ENCODE results near the gene GALNT2.

The GALNT2 gene

DNA sequence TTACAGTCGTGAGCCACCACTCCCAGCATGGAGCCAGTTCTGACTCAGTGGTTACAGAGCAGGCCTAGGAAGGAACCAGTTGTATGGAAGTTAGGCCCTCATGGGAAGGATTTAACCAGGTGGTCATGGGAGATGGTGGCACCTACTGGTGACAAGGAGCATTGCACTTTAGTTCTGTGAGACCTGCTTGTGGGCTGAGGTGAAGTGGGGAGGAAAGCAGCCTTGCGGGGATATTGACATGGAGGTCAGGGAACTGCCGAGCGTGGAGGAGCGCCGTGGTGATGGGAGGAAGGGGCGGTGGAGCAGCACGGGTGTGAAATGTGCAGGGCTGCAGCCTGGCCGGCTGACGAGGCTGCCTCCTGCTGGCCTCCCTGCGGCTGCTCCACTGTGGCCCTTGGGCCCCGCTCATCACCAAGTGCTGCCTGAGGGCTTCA is 100.4 kb downstream of the GALNT2 start:
- peak; percentile 58 for ATAC-seq

DNA sequence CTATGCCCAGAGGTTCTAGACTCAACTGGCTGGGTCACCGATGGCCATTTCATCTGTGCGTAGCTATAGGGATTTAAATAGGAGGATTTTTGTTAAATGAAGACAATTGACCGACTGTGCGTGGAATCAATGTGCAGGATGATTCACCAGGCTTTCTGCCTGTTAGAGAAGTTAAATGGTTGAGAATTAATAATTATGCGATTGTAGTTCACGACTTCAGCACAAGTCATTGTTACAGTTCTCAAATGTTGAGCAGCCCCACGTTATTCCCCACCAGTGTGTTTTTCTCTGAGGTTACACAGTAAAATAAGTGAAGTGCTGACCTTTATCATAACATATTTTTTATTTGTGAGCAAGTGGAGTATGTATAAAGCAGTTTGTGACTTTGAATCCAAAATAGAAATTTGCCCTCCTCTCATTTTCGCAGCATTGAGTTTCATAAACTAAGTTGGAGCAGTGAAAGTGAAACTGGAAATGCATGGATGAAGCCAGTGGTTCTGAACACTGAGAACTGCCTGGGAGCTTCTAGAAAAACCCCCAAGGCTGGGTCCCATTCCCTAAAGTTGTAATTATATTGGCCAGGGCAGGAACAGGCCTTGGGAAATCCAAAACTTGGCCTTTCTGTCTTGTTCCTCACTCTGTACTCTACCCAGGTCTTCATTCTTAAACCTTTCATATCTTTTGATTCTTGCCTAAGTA is 102.6 kb downstream of the GALNT2 start:
- TF ChIP-seq ZNF70 (CRISPR knock-in tag; IDR thresholded peaks at IDR 0.05), result no peak
- TF ChIP-seq CSDC2 (CRISPR knock-in tag; IDR thresholded peaks at IDR 0.05), result no peak
- no peak for TF ChIP-seq TCF4 (CRISPR knock-in tag; IDR thresholded peaks at IDR 0.05; ENCODE audit: borderline replicate concordance)
- no peak for TF ChIP-seq ZFP30 (CRISPR knock-in tag; IDR thresholded peaks at IDR 0.05)
- TF ChIP-seq, protein P1, sequence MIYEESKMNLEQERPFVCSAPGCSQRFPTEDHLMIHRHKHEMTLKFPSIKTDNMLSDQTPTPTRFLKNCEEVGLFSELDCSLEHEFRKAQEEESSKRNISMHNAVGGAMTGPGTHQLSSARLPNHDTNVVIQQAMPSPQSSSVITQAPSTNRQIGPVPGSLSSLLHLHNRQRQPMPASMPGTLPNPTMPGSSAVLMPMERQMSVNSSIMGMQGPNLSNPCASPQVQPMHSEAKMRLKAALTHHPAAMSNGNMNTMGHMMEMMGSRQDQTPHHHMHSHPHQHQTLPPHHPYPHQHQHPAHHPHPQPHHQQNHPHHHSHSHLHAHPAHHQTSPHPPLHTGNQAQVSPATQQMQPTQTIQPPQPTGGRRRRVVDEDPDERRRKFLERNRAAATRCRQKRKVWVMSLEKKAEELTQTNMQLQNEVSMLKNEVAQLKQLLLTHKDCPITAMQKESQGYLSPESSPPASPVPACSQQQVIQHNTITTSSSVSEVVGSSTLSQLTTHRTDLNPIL (CRISPR knock-in tag; IDR thresholded peaks at IDR 0.05; ENCODE audit: low read depth), result no peak
- TF ChIP-seq PPARA (CRISPR knock-in tag; IDR thresholded peaks at IDR 0.05; ENCODE audit: borderline replicate concordance), result no peak
- TF ChIP-seq BACH2 (CRISPR knock-in tag; IDR thresholded peaks at IDR 0.05; ENCODE audit: borderline replicate concordance), result no peak
- no peak for TF ChIP-seq ESRRG (CRISPR knock-in tag; IDR thresholded peaks at IDR 0.05)
- TF ChIP-seq ZC3H10 (CRISPR knock-in tag; IDR thresholded peaks at IDR 0.05), result no peak
- no peak for TF ChIP-seq ZNF565 (CRISPR knock-in tag; conservative IDR thresholded peaks at IDR 0.05; ENCODE audit: low read depth)
- TF ChIP-seq ARNTL (CRISPR knock-in tag; IDR thresholded peaks at IDR 0.05; ENCODE audit: borderline replicate concordance, low read depth), result no peak
- TF ChIP-seq, protein P2, sequence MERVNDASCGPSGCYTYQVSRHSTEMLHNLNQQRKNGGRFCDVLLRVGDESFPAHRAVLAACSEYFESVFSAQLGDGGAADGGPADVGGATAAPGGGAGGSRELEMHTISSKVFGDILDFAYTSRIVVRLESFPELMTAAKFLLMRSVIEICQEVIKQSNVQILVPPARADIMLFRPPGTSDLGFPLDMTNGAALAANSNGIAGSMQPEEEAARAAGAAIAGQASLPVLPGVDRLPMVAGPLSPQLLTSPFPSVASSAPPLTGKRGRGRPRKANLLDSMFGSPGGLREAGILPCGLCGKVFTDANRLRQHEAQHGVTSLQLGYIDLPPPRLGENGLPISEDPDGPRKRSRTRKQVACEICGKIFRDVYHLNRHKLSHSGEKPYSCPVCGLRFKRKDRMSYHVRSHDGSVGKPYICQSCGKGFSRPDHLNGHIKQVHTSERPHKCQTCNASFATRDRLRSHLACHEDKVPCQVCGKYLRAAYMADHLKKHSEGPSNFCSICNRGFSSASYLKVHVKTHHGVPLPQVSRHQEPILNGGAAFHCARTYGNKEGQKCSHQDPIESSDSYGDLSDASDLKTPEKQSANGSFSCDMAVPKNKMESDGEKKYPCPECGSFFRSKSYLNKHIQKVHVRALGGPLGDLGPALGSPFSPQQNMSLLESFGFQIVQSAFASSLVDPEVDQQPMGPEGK (CRISPR knock-in tag; IDR thresholded peaks at IDR 0.05; ENCODE audit: borderline replicate concordance), result no peak
- TF ChIP-seq, protein P3, sequence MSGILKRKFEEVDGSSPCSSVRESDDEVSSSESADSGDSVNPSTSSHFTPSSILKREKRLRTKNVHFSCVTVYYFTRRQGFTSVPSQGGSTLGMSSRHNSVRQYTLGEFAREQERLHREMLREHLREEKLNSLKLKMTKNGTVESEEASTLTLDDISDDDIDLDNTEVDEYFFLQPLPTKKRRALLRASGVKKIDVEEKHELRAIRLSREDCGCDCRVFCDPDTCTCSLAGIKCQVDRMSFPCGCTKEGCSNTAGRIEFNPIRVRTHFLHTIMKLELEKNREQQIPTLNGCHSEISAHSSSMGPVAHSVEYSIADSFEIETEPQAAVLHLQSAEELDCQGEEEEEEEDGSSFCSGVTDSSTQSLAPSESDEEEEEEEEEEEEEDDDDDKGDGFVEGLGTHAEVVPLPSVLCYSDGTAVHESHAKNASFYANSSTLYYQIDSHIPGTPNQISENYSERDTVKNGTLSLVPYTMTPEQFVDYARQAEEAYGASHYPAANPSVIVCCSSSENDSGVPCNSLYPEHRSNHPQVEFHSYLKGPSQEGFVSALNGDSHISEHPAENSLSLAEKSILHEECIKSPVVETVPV (CRISPR knock-in tag; IDR thresholded peaks at IDR 0.05), result no peak
- TF ChIP-seq, protein P4, sequence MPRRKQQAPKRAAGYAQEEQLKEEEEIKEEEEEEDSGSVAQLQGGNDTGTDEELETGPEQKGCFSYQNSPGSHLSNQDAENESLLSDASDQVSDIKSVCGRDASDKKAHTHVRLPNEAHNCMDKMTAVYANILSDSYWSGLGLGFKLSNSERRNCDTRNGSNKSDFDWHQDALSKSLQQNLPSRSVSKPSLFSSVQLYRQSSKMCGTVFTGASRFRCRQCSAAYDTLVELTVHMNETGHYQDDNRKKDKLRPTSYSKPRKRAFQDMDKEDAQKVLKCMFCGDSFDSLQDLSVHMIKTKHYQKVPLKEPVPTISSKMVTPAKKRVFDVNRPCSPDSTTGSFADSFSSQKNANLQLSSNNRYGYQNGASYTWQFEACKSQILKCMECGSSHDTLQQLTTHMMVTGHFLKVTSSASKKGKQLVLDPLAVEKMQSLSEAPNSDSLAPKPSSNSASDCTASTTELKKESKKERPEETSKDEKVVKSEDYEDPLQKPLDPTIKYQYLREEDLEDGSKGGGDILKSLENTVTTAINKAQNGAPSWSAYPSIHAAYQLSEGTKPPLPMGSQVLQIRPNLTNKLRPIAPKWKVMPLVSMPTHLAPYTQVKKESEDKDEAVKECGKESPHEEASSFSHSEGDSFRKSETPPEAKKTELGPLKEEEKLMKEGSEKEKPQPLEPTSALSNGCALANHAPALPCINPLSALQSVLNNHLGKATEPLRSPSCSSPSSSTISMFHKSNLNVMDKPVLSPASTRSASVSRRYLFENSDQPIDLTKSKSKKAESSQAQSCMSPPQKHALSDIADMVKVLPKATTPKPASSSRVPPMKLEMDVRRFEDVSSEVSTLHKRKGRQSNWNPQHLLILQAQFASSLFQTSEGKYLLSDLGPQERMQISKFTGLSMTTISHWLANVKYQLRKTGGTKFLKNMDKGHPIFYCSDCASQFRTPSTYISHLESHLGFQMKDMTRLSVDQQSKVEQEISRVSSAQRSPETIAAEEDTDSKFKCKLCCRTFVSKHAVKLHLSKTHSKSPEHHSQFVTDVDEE (CRISPR knock-in tag; IDR thresholded peaks at IDR 0.05), result no peak
- TF ChIP-seq ISL1 (CRISPR knock-in tag; IDR thresholded peaks at IDR 0.05), result no peak
- no peak for TF ChIP-seq ZNF8 (CRISPR knock-in tag; IDR thresholded peaks at IDR 0.05)
- no peak for ATAC-seq

More for the DNA sequence above, 100.4 kb downstream of the GALNT2 start:
- TF ChIP-seq OSR1 (CRISPR knock-in tag; IDR thresholded peaks at IDR 0.05) (no peak), ESRRG (CRISPR knock-in tag; IDR thresholded peaks at IDR 0.05) (no peak), TOX (CRISPR knock-in tag; IDR thresholded peaks at IDR 0.05; ENCODE audit: borderline replicate concordance) (no peak), ZC3H10 (CRISPR knock-in tag; IDR thresholded peaks at IDR 0.05) (no peak), ZNF565 (CRISPR knock-in tag; conservative IDR thresholded peaks at IDR 0.05; ENCODE audit: low read depth) (no peak), RARB (CRISPR knock-in tag; IDR thresholded peaks at IDR 0.05) (no peak), BACH2 (CRISPR knock-in tag; IDR thresholded peaks at IDR 0.05; ENCODE audit: borderline replicate concordance) (no peak), ARNTL (CRISPR knock-in tag; IDR thresholded peaks at IDR 0.05; ENCODE audit: borderline replicate concordance, low read depth) (no peak)
- TF ChIP-seq, protein P1 (CRISPR knock-in tag; IDR thresholded peaks at IDR 0.05; ENCODE audit: low read depth), result no peak
- TF ChIP-seq, protein P5, sequence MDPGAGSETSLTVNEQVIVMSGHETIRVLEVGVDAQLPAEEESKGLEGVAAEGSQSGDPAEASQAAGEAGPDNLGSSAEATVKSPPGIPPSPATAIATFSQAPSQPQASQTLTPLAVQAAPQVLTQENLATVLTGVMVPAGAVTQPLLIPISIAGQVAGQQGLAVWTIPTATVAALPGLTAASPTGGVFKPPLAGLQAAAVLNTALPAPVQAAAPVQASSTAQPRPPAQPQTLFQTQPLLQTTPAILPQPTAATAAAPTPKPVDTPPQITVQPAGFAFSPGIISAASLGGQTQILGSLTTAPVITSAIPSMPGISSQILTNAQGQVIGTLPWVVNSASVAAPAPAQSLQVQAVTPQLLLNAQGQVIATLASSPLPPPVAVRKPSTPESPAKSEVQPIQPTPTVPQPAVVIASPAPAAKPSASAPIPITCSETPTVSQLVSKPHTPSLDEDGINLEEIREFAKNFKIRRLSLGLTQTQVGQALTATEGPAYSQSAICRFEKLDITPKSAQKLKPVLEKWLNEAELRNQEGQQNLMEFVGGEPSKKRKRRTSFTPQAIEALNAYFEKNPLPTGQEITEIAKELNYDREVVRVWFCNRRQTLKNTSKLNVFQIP (CRISPR knock-in tag; IDR thresholded peaks at IDR 0.05; ENCODE audit: borderline replicate concordance, low read depth), result no peak
